Spleen (tissue), 11 donors: ENCODE measurements around the gene AGK. TPM values are rescaled to one million over a fixed set of nuclear protein-coding genes. Genes with fewer than 3 reads are reported as not detected.

Experiments
- DNase-seq: peaks from one replicate; pipeline ENCODE4 v3.0.0-alpha.2; 2020
- H3K27ac ChIP-seq, 8 donors: fragments of 200-600 bp; sonication (generic) in 7 of 8; 1 replicate in 4 of 8; 2 replicates in 4 of 8; pipeline versions ENCODE4 v1.5.0 to v1.8.0; 2016 to 2021; ENCODE audit warnings: inconsistent platforms in 4 of 8, mild to moderate bottlenecking in 4 of 8, moderate library complexity in 1 of 8
- H3K27me3 ChIP-seq, 7 donors: fragments of 200-600 bp; sonication (generic) in 6 of 7; replicated peaks in 1 of 7; 1 replicate in 4 of 7; 2 replicates in 3 of 7; pipeline versions ENCODE4 v1.5.0 to v1.8.0; 2016 to 2021; ENCODE audit warnings: inconsistent platforms in 3 of 7, mild to moderate bottlenecking in 1 of 7
- H3K36me3 ChIP-seq, 6 donors: fragments of 200-600 bp; sonication (generic) in 5 of 6; 1 replicate in 4 of 6; 2 replicates in 2 of 6; pipeline versions ENCODE4 v1.5.0 to v1.8.0; 2016 to 2021; ENCODE audit warnings: inconsistent platforms in 2 of 6
- H3K4me1 ChIP-seq, 6 donors: fragments of 200-600 bp; sonication (generic) in 5 of 6; 1 replicate in 3 of 6; 2 replicates in 3 of 6; pipeline versions ENCODE4 v1.5.0 to v1.8.0; 2016 to 2021; ENCODE audit warnings: inconsistent platforms in 3 of 6
- H3K4me3 ChIP-seq, 8 donors: fragments of 200-600 bp; sonication (generic) in 7 of 8; 1 replicate in 4 of 8; 2 replicates in 4 of 8; pipeline versions ENCODE4 v1.5.0 to v1.8.0; 2016 to 2021; ENCODE audit warnings: inconsistent platforms in 4 of 8, mild to moderate bottlenecking in 4 of 8, moderate library complexity in 2 of 8
- H3K9me3 ChIP-seq, 8 donors: fragments of 200-600 bp; sonication (generic) in 7 of 8; 1 replicate in 4 of 8; 2 replicates in 4 of 8; pipeline versions ENCODE4 v1.5.0 to v1.8.0; 2016 to 2021; ENCODE audit warnings: inconsistent platforms in 4 of 8
- POLR2A ChIP-seq, 3 donors: fragments of 450-650 bp; IDR thresholded peaks; one replicate each; pipeline ENCODE4 v1.5.1; 2017; ENCODE audit warnings: antibody characterized with exemption in 3 of 3, mild to moderate bottlenecking in 1 of 3
- POLR2AphosphoS5 ChIP-seq, 3 donors: sonication (generic); formaldehyde crosslinking; IDR thresholded peaks; one replicate each; pipeline ENCODE4 v1.5.1; 2017; ENCODE audit warnings: antibody characterized with exemption in 3 of 3
- WGBS, 5 donors: extraction: QIAGEN DNeasy Blood & Tissue Kit in 3 of 5; methylation state at CpG; one replicate each; pipeline versions ENCODE4 v1.1.5 to v1.1.7; 2013 to 2018; 5-methylcytosine and 5-hydroxymethylcytosine counted together
- intact Hi-C: fragments of 100-400 bp; cut with DNase I; formaldehyde crosslinking; loops from one replicate; pipeline ENCODE4 v1.15.0; 2023; ENCODE audit warnings: low total_unique reads
- polyA plus RNA-seq, 3 donors: library from polyadenylated mRNA; stranded (reverse); fragments of 200-250 nt; gene quantifications; one replicate each; pipeline ENCODE4 v1.2.1, GENCODE V29; 2013
- total RNA-seq, 7 donors: library from RNA; depleted of rRNA in 3 of 7; stranded (reverse); fragments of >200 nt in 3 of 7; fragmentation: NEBNext Ultra II Directional in 4 of 7; extraction: Animal tissue kit (Norgen Biotek cat#: 25700) in 4 of 7; gene quantifications; one replicate each; pipeline versions ENCODE4 v1.1.0 to v1.2.1, GENCODE V29; 2016 to 2021
- TF ChIP-seq, protein P1 (sequence below), 11 experiments: fragments of 200-600 bp in 7 of 11; fragments of 450-650 bp in 4 of 11; sonication (generic) in 4 of 11; IDR thresholded peaks in 8 of 11; conservative IDR thresholded peaks in 3 of 11; 1 replicate in 7 of 11; 2 replicates in 4 of 11; pipeline versions ENCODE4 v1.4.0 to v1.8.0; 2016 to 2021; ENCODE audit warnings: antibody characterized with exemption in 11 of 11, inconsistent platforms in 4 of 11, mild to moderate bottlenecking in 1 of 11
- donor health status: healthy with polysubstance abuse.
- donor health status: DM: no; HTN: no; CAD: no; lungs with moderate emphysema.
- donor health status: DM: no; HTN: no; CAD: no.
- donor health status: Bipolar disorder and iron deficiency.
- donor health status: healthy.
- donor health status: DM: no; HTN: no; CAD: no.
- donor health status: DM: yes; HTN: yes; CAD: no.

The AGK gene
- total and polyA plus RNA-seq, 10 donors, result 11.0 to 35.5 (median 24.0) TPM

DNA sequence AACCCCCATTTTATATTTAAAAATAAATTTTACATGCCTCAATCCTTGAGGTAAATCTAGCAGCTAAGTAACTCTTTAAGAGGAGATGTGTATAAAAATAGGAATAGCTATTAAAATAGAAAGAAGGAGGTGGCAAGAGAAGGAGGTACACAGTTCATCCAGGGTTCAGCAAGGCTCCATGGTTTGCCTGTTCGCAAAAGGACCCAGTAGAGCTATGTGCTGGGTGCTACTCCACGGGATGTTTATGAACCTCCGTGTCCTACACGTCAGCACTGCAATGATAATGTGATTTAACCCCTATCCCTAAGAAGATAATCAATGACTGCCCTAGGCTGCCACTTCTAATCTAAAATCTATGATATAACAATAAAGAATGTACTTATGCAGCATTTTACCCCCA lies 151.7 kb downstream of the AGK start:
- H3K9me3 ChIP-seq, result no peaks in the 10 kb centered on the region
- H3K27ac ChIP-seq, result no peak overlapping the region
- H3K36me3 ChIP-seq, result no peaks in the 10 kb centered on the region
- no peak for TF ChIP-seq POLR2A (IDR thresholded peaks at IDR 0.05)
- TF ChIP-seq, protein P1, sequence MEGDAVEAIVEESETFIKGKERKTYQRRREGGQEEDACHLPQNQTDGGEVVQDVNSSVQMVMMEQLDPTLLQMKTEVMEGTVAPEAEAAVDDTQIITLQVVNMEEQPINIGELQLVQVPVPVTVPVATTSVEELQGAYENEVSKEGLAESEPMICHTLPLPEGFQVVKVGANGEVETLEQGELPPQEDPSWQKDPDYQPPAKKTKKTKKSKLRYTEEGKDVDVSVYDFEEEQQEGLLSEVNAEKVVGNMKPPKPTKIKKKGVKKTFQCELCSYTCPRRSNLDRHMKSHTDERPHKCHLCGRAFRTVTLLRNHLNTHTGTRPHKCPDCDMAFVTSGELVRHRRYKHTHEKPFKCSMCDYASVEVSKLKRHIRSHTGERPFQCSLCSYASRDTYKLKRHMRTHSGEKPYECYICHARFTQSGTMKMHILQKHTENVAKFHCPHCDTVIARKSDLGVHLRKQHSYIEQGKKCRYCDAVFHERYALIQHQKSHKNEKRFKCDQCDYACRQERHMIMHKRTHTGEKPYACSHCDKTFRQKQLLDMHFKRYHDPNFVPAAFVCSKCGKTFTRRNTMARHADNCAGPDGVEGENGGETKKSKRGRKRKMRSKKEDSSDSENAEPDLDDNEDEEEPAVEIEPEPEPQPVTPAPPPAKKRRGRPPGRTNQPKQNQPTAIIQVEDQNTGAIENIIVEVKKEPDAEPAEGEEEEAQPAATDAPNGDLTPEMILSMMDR (IDR thresholded peaks at IDR 0.05 in 8 of 11, conservative IDR thresholded peaks at IDR 0.05 in 3 of 11), result no peak
- TF ChIP-seq POLR2AphosphoS5 (IDR thresholded peaks at IDR 0.05), result no peak
- no peak for DNase-seq
- peak overlapping the region in 3 of 8 donors; percentile 89 to 94 (median 91) for H3K4me3 ChIP-seq
- H3K4me1 ChIP-seq, result peaks cover 22 to 44% (median 40%) of the 10 kb centered on the region in 6 donors
- no peaks in the 10 kb centered on the region for H3K27me3 ChIP-seq
- WGBS, 5 donors, result 83 to 94% (median 89%) methylated on average over 4 of the region's 4 CpGs
- intact Hi-C loops, result no loop called here

DNA sequence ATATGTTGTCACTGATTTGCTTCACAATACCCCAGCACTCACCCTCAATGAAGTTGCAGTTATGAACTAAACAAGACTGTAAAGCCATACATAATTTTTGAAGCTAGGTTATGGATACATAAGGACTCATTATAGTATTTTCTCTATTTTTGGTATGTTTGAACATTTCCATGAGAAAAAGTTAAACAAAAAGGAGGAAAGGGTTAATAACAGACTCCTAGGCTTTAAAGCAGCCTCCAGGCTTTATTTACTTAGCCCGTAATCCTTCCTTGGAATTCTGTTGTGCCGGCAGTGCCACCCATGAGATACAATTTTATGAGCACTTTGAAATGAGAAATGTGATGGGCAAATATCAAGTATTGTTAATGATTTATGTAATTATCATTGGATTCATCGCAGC lies 152.9 kb downstream of the AGK start:
- intact Hi-C loops, result no loop called here
- Histone ChIP-seq H3K27me3 (no peaks in the 10 kb centered on the region), H3K9me3 (no peaks in the 10 kb centered on the region), H3K4me3 (no peak overlapping the region), H3K36me3 (no peaks in the 10 kb centered on the region), H3K4me1 (peaks cover 16 to 32% (median 27%) of the 10 kb centered on the region in 6 donors), H3K27ac (no peak overlapping the region)
- no peak for DNase-seq
- TF ChIP-seq, protein P1 (IDR thresholded peaks at IDR 0.05 in 8 of 11, conservative IDR thresholded peaks at IDR 0.05 in 3 of 11), result no peak
- no peak for TF ChIP-seq POLR2AphosphoS5 (IDR thresholded peaks at IDR 0.05)
- no peak for TF ChIP-seq POLR2A (IDR thresholded peaks at IDR 0.05)
- 84 to 94% (median 90%) methylated on average over 3 of the region's 3 CpGs for WGBS, 5 donors

DNA sequence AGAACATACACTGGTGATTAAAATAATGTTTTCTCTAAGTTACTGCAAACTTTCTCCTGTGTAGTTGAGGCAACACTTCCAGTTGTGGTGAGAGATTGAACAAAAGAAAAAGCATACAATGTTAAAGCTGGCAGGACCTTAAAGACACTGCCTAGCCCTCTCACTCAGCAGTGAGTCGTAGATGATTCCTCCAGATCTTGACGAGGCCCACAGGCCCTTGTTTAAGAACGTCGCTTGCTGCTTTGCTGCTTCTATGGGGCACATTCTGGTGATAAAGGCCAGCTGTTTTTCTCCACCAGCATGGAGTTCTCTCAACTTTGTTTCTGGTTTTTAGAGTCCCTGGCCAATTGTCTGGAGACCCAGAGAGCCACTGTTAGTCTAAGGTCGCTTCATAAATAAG lies 153.5 kb downstream of the AGK start:
- Histone ChIP-seq H3K9me3 (no peaks in the 10 kb centered on the region), H3K4me3 (no peak overlapping the region), H3K36me3 (no peaks in the 10 kb centered on the region), H3K27me3 (no peaks in the 10 kb centered on the region), H3K27ac (no peak overlapping the region), H3K4me1 (peaks cover 16 to 25% (median 22%) of the 10 kb centered on the region in 6 donors)
- 73 to 91% (median 87%) methylated on average over 5 of the region's 5 CpGs for WGBS, 5 donors
- no peak for DNase-seq
- intact Hi-C loops, result no loop called here
- TF ChIP-seq, protein P1 (IDR thresholded peaks at IDR 0.05 in 8 of 11, conservative IDR thresholded peaks at IDR 0.05 in 3 of 11), result no peak
- TF ChIP-seq POLR2A (IDR thresholded peaks at IDR 0.05) (no peak), POLR2AphosphoS5 (IDR thresholded peaks at IDR 0.05) (no peak)

Other genes starting within 250 kb of the AGK start
- 10 to 100 TPM; 37.9 to 68.4 (median 59.3) TPM for gene DENND11, start 150.8 kb downstream of the AGK start, total RNA-seq
- gene DENND11, start 150.8 kb downstream of the AGK start, polyA plus RNA-seq, result 10 to 100 TPM in 1 of 3 donors, 1 to 10 TPM in 2; 7.6 to 14.4 (median 7.9) TPM
- gene WEE2, start 156.9 kb downstream of the AGK start, total RNA-seq, result not detected
- under 1 TPM in 1 of 3 donors, not detected in 2; 0.04 TPM for gene WEE2, start 156.9 kb downstream of the AGK start, polyA plus RNA-seq
- 100 to 1,000 TPM in 2 of 7 donors, 10 to 100 TPM in 5; 69.3 to 122 (median 83.2) TPM for gene SSBP1, start 186.9 kb downstream of the AGK start, total RNA-seq
- gene SSBP1, start 186.9 kb downstream of the AGK start, polyA plus RNA-seq, result 100 to 1,000 TPM; 145 to 185 (median 166) TPM
- gene TAS2R3, start 212.7 kb downstream of the AGK start, total RNA-seq, result 1 to 10 TPM; 1.5 to 9.3 (median 4.8) TPM
- not detected for gene TAS2R3, start 212.7 kb downstream of the AGK start, polyA plus RNA-seq
- 1 to 10 TPM in 6 of 7 donors, under 1 TPM in 1; 0.94 to 4.8 (median 2.6) TPM for gene TAS2R4, start 225.3 kb downstream of the AGK start, total RNA-seq
- gene TAS2R4, start 225.3 kb downstream of the AGK start, polyA plus RNA-seq, result under 1 TPM; 0.17 to 0.48 (median 0.17) TPM
- gene TAS2R5, start 238.8 kb downstream of the AGK start, total RNA-seq, result 1 to 10 TPM; 1.7 to 5.7 (median 2.9) TPM
- 1 to 10 TPM in 1 of 3 donors, under 1 TPM in 2; 0.58 to 1.0 (median 0.63) TPM for gene TAS2R5, start 238.8 kb downstream of the AGK start, polyA plus RNA-seq